Natural killer cell (primary cell): Measurements from ENCODE around the gene NEDD4L. TPM values are rescaled to one million over a fixed set of nuclear protein-coding genes. Genes with fewer than 3 reads are reported as not detected.

Experiments
- ATAC-seq, 3 donors: fragments of 150-1000 bp in 2 of 3; fragments of 200-7000 bp in 1 of 3; cut with Tn5 transposase; 1 replicate in 1 of 3; 2 replicates in 2 of 3; pipeline ENCODE4 v1.10.0; 2021; ENCODE audit warnings: mild to moderate bottlenecking in 2 of 3, moderate library complexity in 2 of 3
- DNase-seq, 2 donors: peaks; one replicate each; pipeline versions ENCODE4 v3.0.0 to v3.0.0-alpha.2; 2013 to 2021; ENCODE audit warnings: mixed read lengths in 1 of 2
- H3K27ac ChIP-seq: one replicate; pipeline ENCODE4 v1.5.1; 2013; ENCODE audit warnings: mild to moderate bottlenecking, low read length
- H3K27me3 ChIP-seq: one replicate; pipeline ENCODE4 v1.6.1; 2013; ENCODE audit warnings: low read length; ENCODE audit not compliant: control insufficient read depth, insufficient read depth
- H3K36me3 ChIP-seq: one replicate; pipeline ENCODE4 v1.6.1; 2013; ENCODE audit warnings: low read length; ENCODE audit not compliant: control insufficient read depth, insufficient read depth
- H3K4me1 ChIP-seq: one replicate; pipeline ENCODE4 v1.6.1; 2013; ENCODE audit warnings: low read length; ENCODE audit not compliant: control insufficient read depth, insufficient read depth
- H3K4me3 ChIP-seq: one replicate; pipeline ENCODE4 v1.5.1; 2013; ENCODE audit warnings: low read length
- H3K9me3 ChIP-seq: one replicate; pipeline ENCODE4 v1.6.1; 2013; ENCODE audit warnings: low read length; ENCODE audit not compliant: control insufficient read depth, insufficient read depth
- H3K27ac Mint-ChIP-seq, 2 donors: one replicate each; pipeline ENCODE4 v1.8.0; 2022; ENCODE audit warnings: mild to moderate bottlenecking in 2 of 2, mixed read lengths in 2 of 2, moderate library complexity in 1 of 2
- H3K27me3 Mint-ChIP-seq, 2 donors: one replicate each; pipeline ENCODE4 v1.8.0; 2022; ENCODE audit warnings: low read depth in 2 of 2, mixed read lengths in 2 of 2
- H3K36me3 Mint-ChIP-seq: one replicate; pipeline ENCODE4 v1.8.0; 2022; ENCODE audit warnings: mixed read lengths
- H3K4me1 Mint-ChIP-seq, 2 donors: one replicate each; pipeline ENCODE4 v1.8.0; 2022; ENCODE audit warnings: mixed read lengths in 2 of 2
- H3K4me3 Mint-ChIP-seq: one replicate; pipeline ENCODE4 v1.8.0; 2022; ENCODE audit warnings: mild to moderate bottlenecking, moderate library complexity, mixed read lengths
- H3K9me3 Mint-ChIP-seq, 2 donors: one replicate each; pipeline ENCODE4 v1.8.0; 2022; ENCODE audit warnings: mixed read lengths in 2 of 2
- CTCF ChIP-seq: fragments of 200-600 bp; IDR thresholded peaks from one replicate; pipeline ENCODE4 v1.8.0; 2022; ENCODE audit warnings: antibody characterized with exemption
- WGBS: methylation state at CpG from one replicate; pipeline ENCODE4 v1.1.7; 2013; ENCODE audit warnings: missing lambda C conversion rate; ENCODE audit not compliant: insufficient coverage; 5-methylcytosine and 5-hydroxymethylcytosine counted together
- intact Hi-C: fragments of 100-400 bp; cut with micrococcal nuclease; formaldehyde crosslinking; loops from one replicate; pipeline ENCODE4 v1.14.2; 2022
- total RNA-seq, 4 donors: library from RNA; stranded (reverse); fragments of 120-200 nt in 1 of 4; gene quantifications; one replicate each; pipeline versions ENCODE4 v1.2.3 to v1.2.4, GENCODE V29; 2013 to 2022

Gene NEDD4L
- total RNA-seq, 3 donors from 2014 or later (not counting 1 experiment from before 2014, with no cell fraction given): 3.4 to 15.3 (median 14.3) TPM

- DNase-seq (no peak), ATAC-seq (no peak)
- H3K9me3 Mint-ChIP-seq: no peaks in the 10 kb centered on the region
- no peaks in the 10 kb centered on the region for H3K36me3 Mint-ChIP-seq
- 93% methylated on average over 8 of the region's 8 CpGs for WGBS
- no peaks in the 10 kb centered on the region for H3K36me3 ChIP-seq
- peaks cover 8% of the 10 kb centered on the region for H3K4me1 ChIP-seq
- no peak for TF ChIP-seq CTCF
- H3K27me3 Mint-ChIP-seq: peaks cover 21 to 23% of the 10 kb centered on the region in 2 donors
- H3K27me3 ChIP-seq: peaks cover 6% of the 10 kb centered on the region
- H3K27ac Mint-ChIP-seq: no peak overlapping the region
- H3K9me3 ChIP-seq: no peaks in the 10 kb centered on the region
- intact Hi-C loops: no loop called here
- H3K4me3 Mint-ChIP-seq: no peak overlapping the region
- no peak overlapping the region for H3K4me3 ChIP-seq
- H3K4me1 Mint-ChIP-seq: peaks cover 4 to 13% of the 10 kb centered on the region in 2 donors
- H3K27ac ChIP-seq: no peak overlapping the region
These were observed 150.0 kb downstream of the NEDD4L start for GRCh38 chr18:58194028-58194427.

GRCh38 chr18:58195278-58195765 is 151.3 kb downstream of the NEDD4L start:
- peak overlapping the region; percentile 21 for H3K4me3 ChIP-seq
- ATAC-seq: peak in 1 of 3 donors; percentile 30
- Mint-ChIP-seq H3K4me1 (peaks cover 4 to 13% of the 10 kb centered on the region in 2 donors), H3K9me3 (no peaks in the 10 kb centered on the region), H3K27ac (no peak overlapping the region), H3K4me3 (peak overlapping the region; percentile 47), H3K36me3 (no peaks in the 10 kb centered on the region), H3K27me3 (peaks cover 21 to 23% of the 10 kb centered on the region in 2 donors)
- H3K4me1 ChIP-seq: peaks cover 8% of the 10 kb centered on the region
- H3K27me3 ChIP-seq: peaks cover 6% of the 10 kb centered on the region
- intact Hi-C loops: no loop called here
- WGBS: 4% methylated on average over 25 of the region's 25 CpGs
- no peak overlapping the region for H3K27ac ChIP-seq
- no peak for TF ChIP-seq CTCF
- no peaks in the 10 kb centered on the region for H3K36me3 ChIP-seq
- peak in 1 of 2 donors; percentile 42 for DNase-seq
- no peaks in the 10 kb centered on the region for H3K9me3 ChIP-seq

- H3K4me3 Mint-ChIP-seq: peak overlapping the region; percentile 47
- H3K27ac Mint-ChIP-seq: no peak overlapping the region
These were observed 152.1 kb downstream of the NEDD4L start for GRCh38 chr18:58196164-58196563.

More at GRCh38 chr18:58196164-58196563, 152.1 kb downstream of the NEDD4L start:
- Histone ChIP-seq H3K27ac (no peak overlapping the region), H3K36me3 (no peaks in the 10 kb centered on the region), H3K27me3 (peaks cover 6% of the 10 kb centered on the region), H3K9me3 (no peaks in the 10 kb centered on the region), H3K4me3 (no peak overlapping the region), H3K4me1 (peaks cover 8% of the 10 kb centered on the region)
- no peak for ATAC-seq
- Mint-ChIP-seq H3K4me1 (peaks cover 4 to 13% of the 10 kb centered on the region in 2 donors), H3K9me3 (no peaks in the 10 kb centered on the region), H3K36me3 (no peaks in the 10 kb centered on the region), H3K27me3 (peaks cover 21 to 23% of the 10 kb centered on the region in 2 donors)
- no peak for DNase-seq
- TF ChIP-seq CTCF: no peak
- intact Hi-C loops: no loop called here
- 82% methylated on average over 2 of the region's 3 CpGs for WGBS
